Measurements from ENCODE around the gene TRIM32.

TRIM32 gene

GRCh38 chr9:116687074-116687753 is at the start of gene TRIM32:
TRIM32 (plus strand) TSS chr9:116687305; CDS start chr9:116697743, 10,438 bp downstream.
- peak; percentile 90 for DNase-seq

GRCh38 chr9:116639251-116639741 is 47.8 kb upstream of the TRIM32 start:
- no peak for DNase-seq

- no peak for DNase-seq
Observed at GRCh38 chr9:116641292-116642059, 45.6 kb upstream of the TRIM32 start.

GRCh38 chr9:116643691-116644090 is 43.4 kb upstream of the TRIM32 start:
- no peak for DNase-seq

GRCh38 chr9:116644091-116644688 is 42.9 kb upstream of the TRIM32 start:
- no peak for DNase-seq

- DNase-seq, result peak; percentile 20
Observed at GRCh38 chr9:116646661-116647514, 40.2 kb upstream of the TRIM32 start.

GRCh38 chr9:116647515-116647809 is 39.6 kb upstream of the TRIM32 start:
- no peak for DNase-seq

GRCh38 chr9:116653348-116654058 is 33.6 kb upstream of the TRIM32 start:
- DNase-seq, result no peak

- no peak for DNase-seq
Observed at GRCh38 chr9:116654059-116654355, 33.1 kb upstream of the TRIM32 start.

GRCh38 chr9:116656501-116656971 is 30.6 kb upstream of the TRIM32 start:
- no peak for DNase-seq

- DNase-seq, result no peak
Observed at GRCh38 chr9:116656977-116657376, 30.1 kb upstream of the TRIM32 start.

- DNase-seq, result no peak
Observed at GRCh38 chr9:116658265-116658664, 28.8 kb upstream of the TRIM32 start.

- DNase-seq, result peak; percentile 57
Observed at GRCh38 chr9:116661037-116661954, 25.8 kb upstream of the TRIM32 start.

- no peak for DNase-seq
Observed at GRCh38 chr9:116662646-116663310, 24.3 kb upstream of the TRIM32 start.

- DNase-seq, result no peak
Observed at GRCh38 chr9:116663581-116663980, 23.5 kb upstream of the TRIM32 start.

GRCh38 chr9:116668970-116669695 is 18.0 kb upstream of the TRIM32 start:
- DNase-seq, result no peak

- DNase-seq, result no peak
Observed at GRCh38 chr9:116671605-116672004, 15.5 kb upstream of the TRIM32 start.

- no peak for DNase-seq
Observed at GRCh38 chr9:116673375-116673774, 13.7 kb upstream of the TRIM32 start.

- no peak for DNase-seq
Observed at GRCh38 chr9:116674210-116674980, 12.7 kb upstream of the TRIM32 start.
